Pancreas (tissue), 10 donors: ENCODE data around the gene RELL2. TPM values are rescaled to one million over a fixed set of nuclear protein-coding genes. Genes with fewer than 3 reads are reported as not detected.
A peak's percentile ranks its signal among the peaks of the same experiment; 100 is the strongest.

Source experiments
- ATAC-seq, 4 donors: fragments of 200-7000 bp; cut with Tn5 transposase; one replicate each; pipeline versions ENCODE4 v1.8.0 to v1.9.1; 2020; ENCODE audit warnings: mild to moderate bottlenecking in 4 of 4, moderate library complexity in 4 of 4
- DNase-seq, 6 donors: peaks; one replicate each; pipeline ENCODE4 v3.0.0-alpha.2; 2020
- FAIRE-seq: peaks from 2 replicates; lab custom pipeline; 2012; peaks lifted over from hg19 to GRCh38; lab: Jason Lieb, UNC
- H3K27ac ChIP-seq, 4 donors: fragments of 200-600 bp; sonication (generic); 1 replicate in 3 of 4; 2 replicates in 1 of 4; pipeline versions ENCODE4 v1.5.0 to v1.8.0; 2020
- H3K27me3 ChIP-seq, 4 donors: fragments of 200-600 bp; one replicate each; pipeline ENCODE4 v1.8.0; 2021
- H3K36me3 ChIP-seq, 3 donors: fragments of 200-600 bp; sonication (generic) in 1 of 3; one replicate each; pipeline versions ENCODE4 v1.5.0 to v1.8.0; 2020 to 2021
- H3K4me1 ChIP-seq, 3 donors: fragments of 200-600 bp; one replicate each; pipeline ENCODE4 v1.8.0; 2021
- H3K4me3 ChIP-seq, 4 donors: fragments of 200-600 bp; sonication (generic) in 2 of 4; one replicate each; pipeline versions ENCODE4 v1.5.0 to v1.8.0; 2020 to 2021
- H3K9me3 ChIP-seq, 4 donors: fragments of 200-600 bp; one replicate each; pipeline ENCODE4 v1.8.0; 2021
- WGBS, 2 donors: extraction: QIAGEN DNeasy Blood & Tissue Kit; methylation state at CpG; one replicate each; pipeline ENCODE4 v1.1.7; 2013; 5-methylcytosine and 5-hydroxymethylcytosine counted together
- intact Hi-C, 3 donors: fragments of 100-400 bp; cut with DNase I; formaldehyde crosslinking; loops; one replicate each; pipeline versions ENCODE4 v1.11.1 to v1.14.2; 2022
- polyA plus RNA-seq, 2 donors: library from polyadenylated mRNA; stranded (reverse); fragments of 200-250 nt; gene quantifications; one replicate each; pipeline ENCODE4 v1.2.3, GENCODE V29; 2013
- total RNA-seq, 6 donors: library from RNA; stranded (reverse); fragmentation: NEBNext Ultra II Directional in 4 of 6; extraction: Animal tissue kit (Norgen Biotek cat#: 25700) in 4 of 6; gene quantifications; one replicate each; pipeline versions ENCODE4 v1.2.1 to v1.2.4, GENCODE V29; 2021 to 2023
- TF ChIP-seq, protein P1 (sequence below), 4 donors: fragments of 200-600 bp; sonication (generic) in 3 of 4; IDR thresholded peaks; one replicate each; pipeline versions ENCODE4 v1.5.0 to v1.8.0; 2021; ENCODE audit warnings: antibody characterized with exemption in 4 of 4
- donor health status: healthy with polysubstance abuse.
- donor health status: DM: no; HTN: no; CAD: no; lungs with moderate emphysema.
- donor health status: DM: no; HTN: no; CAD: no.
- donor health status: control.
- donor health status: control.
- donor health status: Bipolar disorder and iron deficiency.
- donor health status: DM: yes; HTN: yes; CAD: no.
- donor health status: DM: no; HTN: no; CAD: no.
- donor health status: DM: no; HTN: no; CAD: no.
- donor health status: DM: yes; HTN: yes; CAD: no.

Gene RELL2
- total and polyA plus RNA-seq, 8 donors: 0.67 to 9.0 (median 1.2) TPM

DNA sequence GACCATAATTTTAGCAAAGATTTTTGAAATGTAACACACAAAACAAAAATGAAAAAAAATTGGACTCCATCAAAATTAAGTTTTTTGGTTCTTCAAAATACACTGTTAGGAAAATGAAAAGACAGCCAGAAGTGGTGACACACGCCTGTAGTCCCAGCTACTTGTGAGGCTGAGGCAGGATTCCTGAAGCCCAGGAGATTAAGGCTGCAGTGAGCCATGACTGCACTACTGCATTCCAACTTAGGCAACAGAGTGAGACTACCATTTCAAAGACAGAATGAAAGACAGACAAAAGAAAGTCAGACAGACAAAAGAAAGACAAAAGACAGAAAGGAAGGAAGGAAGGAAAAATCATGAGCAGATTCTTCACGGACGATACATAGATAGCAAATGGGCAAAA is 25.5 kb upstream of the RELL2 start:
- Histone ChIP-seq H3K27ac (no peak overlapping the region), H3K4me1 (peaks cover 33 to 68% (median 47%) of the 10 kb centered on the region in 3 donors), H3K9me3 (no peaks in the 10 kb centered on the region), H3K36me3 (no peaks in the 10 kb centered on the region), H3K4me3 (no peak overlapping the region), H3K27me3 (no peaks in the 10 kb centered on the region)
- no peak for ATAC-seq
- TF ChIP-seq, protein P1, sequence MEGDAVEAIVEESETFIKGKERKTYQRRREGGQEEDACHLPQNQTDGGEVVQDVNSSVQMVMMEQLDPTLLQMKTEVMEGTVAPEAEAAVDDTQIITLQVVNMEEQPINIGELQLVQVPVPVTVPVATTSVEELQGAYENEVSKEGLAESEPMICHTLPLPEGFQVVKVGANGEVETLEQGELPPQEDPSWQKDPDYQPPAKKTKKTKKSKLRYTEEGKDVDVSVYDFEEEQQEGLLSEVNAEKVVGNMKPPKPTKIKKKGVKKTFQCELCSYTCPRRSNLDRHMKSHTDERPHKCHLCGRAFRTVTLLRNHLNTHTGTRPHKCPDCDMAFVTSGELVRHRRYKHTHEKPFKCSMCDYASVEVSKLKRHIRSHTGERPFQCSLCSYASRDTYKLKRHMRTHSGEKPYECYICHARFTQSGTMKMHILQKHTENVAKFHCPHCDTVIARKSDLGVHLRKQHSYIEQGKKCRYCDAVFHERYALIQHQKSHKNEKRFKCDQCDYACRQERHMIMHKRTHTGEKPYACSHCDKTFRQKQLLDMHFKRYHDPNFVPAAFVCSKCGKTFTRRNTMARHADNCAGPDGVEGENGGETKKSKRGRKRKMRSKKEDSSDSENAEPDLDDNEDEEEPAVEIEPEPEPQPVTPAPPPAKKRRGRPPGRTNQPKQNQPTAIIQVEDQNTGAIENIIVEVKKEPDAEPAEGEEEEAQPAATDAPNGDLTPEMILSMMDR (IDR thresholded peaks at IDR 0.05): no peak
- FAIRE-seq: no peak
- WGBS, 2 donors: 91 to 97% methylated on average over 3 of the region's 3 CpGs
- intact Hi-C loops: no loop called here
- DNase-seq: no peak

DNA sequence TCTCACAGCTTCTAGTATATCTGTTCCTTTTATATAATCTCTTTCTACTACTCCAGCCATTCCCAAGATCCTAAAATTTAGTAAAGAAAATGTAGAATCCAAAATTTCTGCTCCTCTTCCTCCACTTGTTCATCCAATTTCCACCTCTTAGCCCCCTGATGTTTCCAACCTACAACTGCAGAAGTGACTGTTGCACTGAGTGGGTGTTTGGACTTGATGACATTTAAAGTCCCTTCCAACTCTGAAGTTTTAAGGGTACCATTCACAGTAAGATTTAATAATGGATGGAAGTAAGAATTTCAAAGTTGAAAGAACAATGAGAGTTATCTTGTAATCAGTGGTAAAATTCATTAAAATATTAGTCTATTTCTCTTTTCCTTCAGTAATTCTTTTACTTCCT is 23.5 kb upstream of the RELL2 start:
- no peak for FAIRE-seq
- no peaks in the 10 kb centered on the region for H3K9me3 ChIP-seq
- H3K36me3 ChIP-seq: no peaks in the 10 kb centered on the region
- peaks cover 32 to 58% (median 35%) of the 10 kb centered on the region in 3 donors for H3K4me1 ChIP-seq
- TF ChIP-seq, protein P1 (IDR thresholded peaks at IDR 0.05): no peak
- ATAC-seq: no peak
- no peak for DNase-seq
- H3K27me3 ChIP-seq: no peaks in the 10 kb centered on the region
- no peak overlapping the region for H3K4me3 ChIP-seq
- intact Hi-C loops: no loop called here
- H3K27ac ChIP-seq: no peak overlapping the region

DNA sequence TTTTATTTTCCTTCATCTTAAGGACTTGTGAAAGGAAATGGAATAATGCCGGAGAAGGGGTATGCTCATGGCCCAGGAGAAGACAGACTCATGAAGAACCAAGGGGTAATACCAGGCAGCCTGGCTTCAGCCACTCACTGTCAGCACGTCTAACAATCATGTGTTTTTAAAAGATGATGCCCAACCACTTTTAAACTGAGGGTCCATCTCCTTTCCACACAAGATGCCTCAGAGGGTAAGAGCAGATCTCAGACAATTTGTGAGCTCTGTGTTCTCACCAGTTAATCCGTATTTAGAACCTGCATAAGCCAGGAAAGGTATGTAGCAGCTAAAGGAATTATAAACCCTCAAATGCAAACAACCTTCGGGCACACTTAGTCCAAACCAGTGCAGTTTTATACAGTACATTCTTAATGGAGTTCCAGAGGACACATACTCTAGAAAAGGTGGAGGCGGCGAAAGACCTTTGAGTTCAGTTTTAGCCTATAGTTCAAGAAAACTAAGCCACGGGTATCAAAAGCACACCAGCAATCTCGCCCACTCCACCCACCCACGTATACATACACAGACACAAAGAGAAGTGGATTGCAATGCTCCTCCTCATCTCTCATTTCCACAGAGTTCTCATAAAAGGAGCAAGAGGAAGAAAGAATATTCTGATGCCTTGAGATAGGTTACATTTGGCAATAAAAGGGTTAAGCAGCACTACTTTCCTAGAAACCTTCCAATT is 20.6 kb upstream of the RELL2 start:
- 69 to 75% methylated on average over 9 of the region's 9 CpGs for WGBS, 2 donors
- intact Hi-C loops: no loop called here
- H3K9me3 ChIP-seq: no peaks in the 10 kb centered on the region
- peaks cover 0 to 4% (median 3%) of the 10 kb centered on the region in 3 donors for H3K36me3 ChIP-seq
- H3K4me1 ChIP-seq: peaks cover 20 to 46% (median 24%) of the 10 kb centered on the region in 3 donors
- no peak for FAIRE-seq
- peak overlapping the region in 2 of 4 donors; percentile 98 to 99 for H3K4me3 ChIP-seq
- TF ChIP-seq, protein P1 (IDR thresholded peaks at IDR 0.05): no peak
- no peaks in the 10 kb centered on the region for H3K27me3 ChIP-seq
- ATAC-seq: no peak
- no peak for DNase-seq
- peak overlapping the region in 2 of 4 donors; percentile 96 to 99 for H3K27ac ChIP-seq

DNA sequence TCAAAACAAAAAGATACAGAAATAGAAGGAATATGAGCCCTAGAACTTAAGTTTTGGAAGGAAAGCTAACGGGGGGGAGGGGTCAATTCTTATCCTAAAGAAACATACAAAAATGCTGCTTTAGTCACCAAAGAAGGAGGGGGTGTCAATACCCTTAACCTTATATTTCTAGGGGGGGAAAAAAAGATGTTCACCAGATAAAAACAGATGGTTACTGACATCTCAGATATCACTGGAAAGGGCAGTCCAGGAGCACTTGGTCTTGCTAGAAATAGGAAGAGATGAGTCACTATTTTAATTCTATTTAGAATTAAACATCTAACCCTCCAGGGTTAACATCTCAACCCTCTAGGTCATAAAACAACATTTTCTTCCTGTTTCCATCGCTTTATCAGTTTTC is 19.7 kb upstream of the RELL2 start:
- H3K4me3 ChIP-seq: peak overlapping the region in 3 of 4 donors; percentile 62 to 99 (median 98)
- ATAC-seq (no peak), FAIRE-seq (no peak), DNase-seq (no peak)
- peaks cover 20 to 44% (median 24%) of the 10 kb centered on the region in 3 donors for H3K4me1 ChIP-seq
- intact Hi-C loops: no loop called here
- H3K27me3 ChIP-seq: no peaks in the 10 kb centered on the region
- peak overlapping the region; percentile 93 to 99 (median 98) for H3K27ac ChIP-seq
- H3K9me3 ChIP-seq: no peaks in the 10 kb centered on the region
- peaks cover 0 to 11% (median 7%) of the 10 kb centered on the region in 3 donors for H3K36me3 ChIP-seq
- WGBS, 2 donors: 24% methylated on average over 2 of the region's 2 CpGs
- TF ChIP-seq, protein P1 (IDR thresholded peaks at IDR 0.05): no peak

DNA sequence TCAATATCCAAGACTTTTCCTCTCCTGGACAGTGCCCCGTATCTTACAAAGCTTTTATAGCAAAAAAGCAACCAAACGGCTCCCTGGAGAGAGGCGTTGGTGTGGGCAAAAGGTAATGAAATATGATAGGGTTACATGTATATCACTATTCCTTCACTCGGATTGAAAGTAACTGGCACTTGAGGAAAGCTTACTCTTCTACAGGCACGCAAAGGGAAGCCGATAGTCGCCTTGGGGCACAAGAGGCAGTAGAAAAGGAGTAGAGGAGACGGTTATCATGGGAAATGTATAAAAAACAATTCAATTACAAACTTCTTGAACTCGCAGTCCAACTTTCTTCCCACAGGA is 19.1 kb upstream of the RELL2 start:
- WGBS, 2 donors: 1 to 2% methylated on average over 9 of the region's 9 CpGs

More for the DNA sequence above, 19.1 kb upstream of the RELL2 start:
- Histone ChIP-seq H3K4me3 (peak overlapping the region; percentile 62 to 99 (median 86)), H3K4me1 (peaks cover 19 to 40% (median 20%) of the 10 kb centered on the region in 3 donors), H3K27ac (peak overlapping the region; percentile 93 to 99 (median 98)), H3K9me3 (no peaks in the 10 kb centered on the region), H3K27me3 (no peaks in the 10 kb centered on the region), H3K36me3 (peaks cover 0 to 15% (median 7%) of the 10 kb centered on the region in 3 donors)
- intact Hi-C loops: no loop called here
- DNase-seq: no peak
- no peak for FAIRE-seq
- TF ChIP-seq, protein P1 (IDR thresholded peaks at IDR 0.05): no peak
- peak in 2 of 4 donors; percentile 0 to 5 for ATAC-seq
